T-helper 1 cell treated with Interleukin-12 subunit alpha and Interleukin-12 subunit beta and Interleukin-4 antibody, amounts not matched to agents 30 ng/mL and 1 ng/mL, for 36 hours (primary cell): ENCODE measurements around the gene HOXA4. TPM values are rescaled to one million over a fixed set of nuclear protein-coding genes. Genes with fewer than 3 reads are reported as not detected.

Experiments used
- intact Hi-C: fragments of 100-400 bp; cut with micrococcal nuclease; formaldehyde crosslinking; loops from one replicate; pipeline ENCODE4 v1.15.1; 2024
- total RNA-seq: library from RNA; stranded (reverse); gene quantifications from 2 replicates; pipeline ENCODE4 v1.2.3, GENCODE V29; 2022

HOXA4 gene
- total RNA-seq, 1 donor from 2014 or later, result 0.22 TPM

DNA sequence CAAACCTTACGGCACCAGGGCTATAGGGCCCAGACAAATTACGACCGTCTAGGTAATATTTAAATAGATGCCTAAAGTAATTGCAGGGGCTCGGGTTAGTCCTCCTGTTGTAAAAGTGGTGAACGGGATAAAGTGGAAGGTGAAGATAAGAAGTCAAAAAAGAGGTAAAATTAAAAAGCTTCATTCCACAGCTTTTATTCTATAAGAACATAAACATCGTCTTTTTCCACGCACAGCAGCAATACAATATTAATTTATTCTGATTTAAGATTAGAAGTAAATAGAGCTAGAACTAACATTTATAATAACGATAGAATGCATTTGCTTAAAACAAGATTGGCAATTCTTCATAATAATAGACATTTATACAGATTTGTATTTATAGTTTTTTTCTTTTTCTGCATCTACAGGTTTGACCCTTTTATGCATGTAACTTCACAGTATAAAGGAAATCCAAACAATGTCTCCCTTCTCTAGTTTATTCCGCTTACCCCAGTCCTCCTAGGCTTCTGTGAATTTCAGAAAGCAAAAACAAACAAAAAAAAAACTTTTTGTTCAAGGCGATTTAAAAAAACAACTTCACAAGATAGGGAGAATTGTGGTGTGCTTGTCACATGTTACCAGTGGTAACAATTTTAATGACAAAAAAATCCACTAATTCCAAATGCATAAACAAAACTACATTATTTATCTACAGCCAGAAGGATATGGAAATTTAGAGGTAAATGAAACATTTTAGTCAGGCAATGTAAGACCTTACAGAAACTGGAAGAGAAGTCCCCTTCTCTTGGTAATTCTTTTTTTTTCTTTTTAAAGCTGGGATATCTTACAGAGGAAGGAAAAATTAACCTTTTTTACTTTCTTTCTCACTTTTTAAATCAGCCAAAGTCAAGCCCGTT is 40.1 kb upstream of the HOXA4 start:
- intact Hi-C loops, result no loop called here

DNA sequence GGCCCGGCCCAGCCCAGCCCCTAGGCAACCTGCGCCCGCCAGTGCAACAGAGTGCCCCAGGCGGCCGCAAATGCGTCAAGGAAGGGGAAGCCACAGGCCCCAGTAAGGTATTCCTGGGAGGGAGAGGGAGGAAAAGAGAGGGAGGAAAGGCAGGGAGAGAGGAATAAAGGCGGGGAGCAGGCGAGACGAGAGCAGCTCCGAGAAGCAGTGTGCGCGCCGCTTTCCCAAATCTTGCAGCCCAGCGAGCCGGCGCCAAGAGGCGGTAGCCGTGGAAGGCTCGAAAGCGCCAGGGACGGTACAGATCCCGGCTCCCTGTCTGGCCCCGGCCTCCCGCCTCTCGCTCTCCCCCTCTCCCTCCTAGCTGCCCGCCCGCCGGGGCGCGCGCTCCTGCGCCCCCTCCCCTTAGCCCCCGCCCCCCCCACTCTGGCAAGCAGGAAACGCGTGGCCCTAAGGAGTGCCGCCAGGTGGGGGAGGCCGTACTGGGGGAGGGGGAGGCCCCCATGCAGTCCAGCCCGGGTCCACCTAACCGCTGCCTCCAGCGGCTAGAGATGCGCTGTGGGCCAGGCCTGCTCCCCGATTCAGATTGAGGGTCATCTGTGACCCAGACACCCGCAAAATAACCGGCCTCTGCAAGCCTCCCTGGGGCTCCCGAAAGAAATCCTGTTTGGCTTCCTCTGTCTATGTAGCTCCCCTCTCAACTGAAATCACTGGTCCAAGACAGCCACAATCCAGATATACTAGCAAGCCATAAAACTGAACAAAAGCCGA is 39.3 kb upstream of the HOXA4 start:
- intact Hi-C loops, result loop anchor here (2.0 kb wide), 1 partner anchor 15 kb away; the partner anchor contains the start of gene HOXA11

DNA sequence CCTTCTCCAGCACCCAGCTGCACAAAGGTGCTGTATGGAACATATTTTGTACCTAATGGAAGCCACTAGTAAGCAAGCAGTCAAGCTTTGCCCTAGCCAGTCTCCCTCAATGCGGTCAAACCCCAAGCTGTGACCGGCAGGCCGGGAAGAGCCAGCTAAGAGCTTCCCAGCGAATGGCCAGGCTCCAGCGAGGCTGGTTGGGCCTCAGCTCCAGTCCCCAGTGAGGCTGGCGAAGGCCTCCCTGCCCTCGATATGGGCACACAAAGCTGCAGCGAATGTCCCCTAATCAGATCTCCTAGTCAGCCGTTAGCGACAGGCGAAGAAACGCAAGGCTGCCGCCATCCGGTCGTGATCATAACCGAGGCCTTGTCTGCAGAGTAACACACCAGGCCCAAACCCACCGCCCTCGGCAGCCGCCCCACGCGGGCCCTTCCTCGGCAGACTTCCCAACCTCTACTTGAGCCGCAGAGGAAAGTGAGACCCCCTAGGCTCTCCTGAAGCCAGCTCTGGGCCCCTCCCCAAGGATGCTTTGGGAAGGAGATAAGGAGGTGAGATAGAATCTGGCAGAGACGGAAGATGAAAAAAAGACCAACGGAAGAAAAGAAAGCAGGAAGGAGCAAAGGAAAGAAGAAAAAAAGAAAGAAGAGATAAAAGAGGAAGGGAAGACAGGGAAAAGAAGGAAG is 37.8 kb upstream of the HOXA4 start:
- intact Hi-C loops, result loop anchor here (2.0 kb wide), 1 partner anchor 16 kb away; the partner anchor contains the start of gene HOXA11

DNA sequence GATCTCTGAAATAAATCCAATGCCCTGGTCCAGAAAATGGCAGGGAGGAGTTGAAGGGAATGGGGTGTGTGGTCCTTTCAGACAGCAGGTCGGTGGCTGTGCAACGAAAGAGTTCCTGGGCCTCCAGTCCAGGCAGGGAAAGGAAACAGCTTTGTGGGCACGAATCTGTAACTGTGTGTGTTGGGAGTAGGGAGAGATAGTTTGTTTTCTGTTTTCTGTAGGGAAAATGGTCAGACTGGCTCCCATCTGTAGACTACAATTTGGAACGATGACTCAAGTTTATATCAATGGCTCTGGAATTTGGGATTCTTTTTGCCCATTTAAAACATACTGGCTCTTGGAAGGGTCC is 37.3 kb upstream of the HOXA4 start:
- intact Hi-C loops, result loop anchor here (2.0 kb wide), 2 partner anchors 17 to 77 kb away; partner anchors contain the start of gene HOXA11

DNA sequence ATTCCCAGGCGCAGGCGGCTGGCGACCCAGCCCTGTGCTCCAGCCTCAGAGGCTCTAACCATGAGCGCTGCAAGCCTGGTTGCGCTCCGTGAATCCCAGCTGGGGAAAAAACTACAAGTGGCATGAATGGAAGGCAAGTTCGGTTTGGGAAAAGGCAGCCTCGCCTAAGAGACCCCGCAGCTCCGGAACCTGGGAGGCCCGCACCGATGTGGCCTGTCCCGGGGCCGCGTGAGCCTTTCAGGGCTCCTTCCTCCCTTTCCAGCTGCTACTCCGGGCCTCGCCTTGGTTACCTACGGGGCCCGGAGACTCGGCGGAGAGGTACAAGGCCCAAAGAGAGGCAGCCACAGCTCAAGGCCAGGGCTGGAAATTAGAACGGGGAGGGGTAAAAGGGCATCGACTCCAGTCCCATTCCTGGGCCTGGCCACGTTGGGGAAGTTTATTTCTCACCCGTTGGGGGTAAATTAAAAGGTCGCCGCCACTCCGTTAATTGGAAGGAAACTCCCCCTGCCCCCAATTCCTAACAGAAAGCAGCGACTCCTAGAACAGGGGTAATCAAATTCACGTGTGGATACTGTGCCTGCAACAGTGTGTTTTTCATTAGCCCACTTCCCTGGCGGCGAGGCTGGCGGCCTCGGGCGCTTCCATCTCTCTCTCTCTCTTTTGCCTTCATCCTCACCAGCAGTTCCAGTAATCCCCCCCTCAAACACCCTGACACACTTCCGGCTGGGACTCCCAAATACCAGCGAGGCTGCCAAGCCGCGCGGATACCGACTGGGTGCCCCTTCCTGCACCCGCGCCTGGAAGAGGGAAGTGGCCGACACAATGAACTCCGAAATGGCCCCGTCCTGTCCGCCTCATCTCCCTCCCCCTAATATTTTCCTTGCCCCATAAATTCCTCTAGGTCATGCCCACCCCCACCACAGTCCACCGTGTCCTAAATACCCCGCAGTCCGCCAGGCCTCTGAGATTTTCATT is 36.3 kb upstream of the HOXA4 start:
- intact Hi-C loops, result loop anchor here (2.0 kb wide), 1 partner anchor 78 kb away; no protein-coding TSS in a partner anchor

DNA sequence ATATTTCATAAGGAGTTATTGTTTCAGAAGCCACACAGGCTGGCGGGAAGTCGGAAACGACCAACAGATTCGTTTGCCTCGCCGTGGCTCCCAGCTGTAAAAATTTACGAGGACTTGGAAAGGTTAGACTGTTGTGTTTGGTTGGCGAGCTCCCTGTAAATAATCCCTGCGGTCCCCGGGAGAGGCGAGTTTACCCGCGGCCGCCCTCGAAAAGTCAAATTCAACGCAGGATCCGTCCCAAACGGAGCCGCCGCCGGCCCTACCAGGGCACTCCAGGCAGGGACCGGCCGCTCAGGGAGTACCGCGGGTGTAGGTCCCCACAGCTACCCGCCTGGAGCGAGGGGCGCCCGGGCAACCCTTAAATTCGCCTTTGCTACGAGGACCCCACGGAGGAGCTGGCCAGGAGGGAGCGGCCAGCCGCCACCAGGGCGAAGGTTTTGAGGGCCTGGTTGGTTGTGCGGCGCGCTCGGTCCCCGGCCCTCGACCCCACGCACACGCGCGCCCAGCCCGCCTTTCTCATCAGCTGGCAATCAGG is 35.5 kb upstream of the HOXA4 start:
- intact Hi-C loops, result loop anchor here (2.0 kb wide), 1 partner anchor 79 kb away; no protein-coding TSS in a partner anchor

DNA sequence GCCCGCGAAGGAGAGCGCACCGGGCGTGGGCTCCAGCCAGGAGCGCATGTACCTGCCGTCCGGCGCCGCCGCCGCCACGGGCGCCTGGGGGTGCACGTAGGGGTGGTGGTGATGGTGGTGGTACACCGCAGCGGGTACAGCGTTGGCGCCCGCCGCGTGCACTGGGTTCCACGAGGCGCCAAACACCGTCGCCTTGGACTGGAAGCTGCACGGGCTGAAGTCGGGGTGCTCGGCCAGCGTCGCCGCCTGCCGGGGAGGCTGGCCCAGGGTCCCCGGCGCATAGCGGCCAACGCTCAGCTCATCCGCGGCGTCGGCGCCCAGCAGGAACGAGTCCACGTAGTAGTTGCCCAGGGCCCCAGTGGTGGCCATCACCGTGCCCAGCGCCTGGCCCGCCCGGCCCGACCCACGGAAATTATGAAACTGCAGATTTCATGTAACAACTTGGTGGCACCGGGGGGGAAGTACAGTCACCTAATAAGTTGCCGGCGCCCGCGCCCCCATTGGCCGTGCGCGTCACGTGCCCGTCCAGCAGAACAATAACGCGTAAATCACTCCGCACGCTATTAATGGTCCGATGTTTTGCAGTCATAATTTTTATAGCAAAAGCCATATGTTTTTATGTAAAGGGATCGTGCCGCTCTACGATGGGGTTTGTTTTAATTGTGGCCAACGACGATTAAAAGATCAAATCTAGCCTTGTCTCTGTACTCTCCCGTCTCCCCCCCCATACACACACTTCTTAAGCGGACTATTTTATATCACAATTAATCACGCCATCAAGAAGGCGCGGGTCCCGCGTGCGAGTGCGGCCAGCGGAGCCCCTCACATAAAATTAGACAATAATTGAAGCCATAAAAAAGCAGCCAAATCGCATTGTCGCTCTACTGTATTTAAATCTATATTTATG is 34.8 kb upstream of the HOXA4 start, which contains the start of gene HOXA9:
Gene HOXA9, minus strand, starts transcription at position 449 of the 907 bp plus-strand sequence. Its CDS starts 80 bp downstream, at position 369.
- intact Hi-C loops, result no loop called here

- intact Hi-C loops, result loop anchor here (5.0 kb wide), 1 partner anchor 33 kb away; no protein-coding TSS in a partner anchor
These were observed 34.0 kb upstream of the HOXA4 start for GRCh38 chr7:27164367-27165088.

- intact Hi-C loops, result loop anchor here (5.0 kb wide), 1 partner anchor 33 kb away; no protein-coding TSS in a partner anchor
These were observed 33.4 kb upstream of the HOXA4 start for GRCh38 chr7:27164045-27164366.

DNA sequence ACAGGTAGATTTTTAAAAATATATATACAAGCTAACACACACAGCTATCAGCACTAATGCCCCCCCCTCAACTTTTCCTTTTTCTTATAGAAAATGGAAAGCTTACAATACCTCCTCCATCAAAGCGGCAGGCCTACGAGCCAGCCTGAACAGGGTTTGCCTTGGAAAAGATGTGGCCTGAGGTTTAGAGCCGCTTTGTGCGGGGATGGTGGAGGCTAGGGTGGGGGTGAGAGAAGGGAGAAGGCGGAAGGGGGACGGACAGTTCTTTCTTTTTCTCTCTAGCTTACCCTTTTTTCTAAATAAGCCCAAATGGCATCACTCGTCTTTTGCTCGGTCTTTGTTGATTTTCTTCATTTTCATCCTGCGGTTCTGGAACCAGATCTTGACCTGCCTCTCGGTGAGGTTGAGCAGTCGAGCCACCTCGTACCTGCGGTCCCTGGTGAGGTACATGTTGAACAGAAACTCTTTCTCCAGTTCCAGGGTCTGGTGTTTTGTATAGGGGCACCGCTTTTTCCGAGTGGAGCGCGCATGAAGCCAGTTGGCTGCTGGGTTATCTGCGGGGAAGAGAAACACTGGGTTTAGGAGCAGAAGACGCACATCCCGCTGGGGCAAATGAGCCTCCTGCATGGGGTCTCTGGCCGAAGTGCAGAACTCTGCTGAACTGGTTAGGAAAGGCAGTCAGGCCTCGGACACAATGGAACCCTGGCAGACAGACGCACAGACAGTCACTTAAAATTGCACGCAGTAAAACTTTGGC is 32.9 kb upstream of the HOXA4 start:
- intact Hi-C loops, result loop anchor here (5.0 kb wide), 1 partner anchor 34 kb away; no protein-coding TSS in a partner anchor

DNA sequence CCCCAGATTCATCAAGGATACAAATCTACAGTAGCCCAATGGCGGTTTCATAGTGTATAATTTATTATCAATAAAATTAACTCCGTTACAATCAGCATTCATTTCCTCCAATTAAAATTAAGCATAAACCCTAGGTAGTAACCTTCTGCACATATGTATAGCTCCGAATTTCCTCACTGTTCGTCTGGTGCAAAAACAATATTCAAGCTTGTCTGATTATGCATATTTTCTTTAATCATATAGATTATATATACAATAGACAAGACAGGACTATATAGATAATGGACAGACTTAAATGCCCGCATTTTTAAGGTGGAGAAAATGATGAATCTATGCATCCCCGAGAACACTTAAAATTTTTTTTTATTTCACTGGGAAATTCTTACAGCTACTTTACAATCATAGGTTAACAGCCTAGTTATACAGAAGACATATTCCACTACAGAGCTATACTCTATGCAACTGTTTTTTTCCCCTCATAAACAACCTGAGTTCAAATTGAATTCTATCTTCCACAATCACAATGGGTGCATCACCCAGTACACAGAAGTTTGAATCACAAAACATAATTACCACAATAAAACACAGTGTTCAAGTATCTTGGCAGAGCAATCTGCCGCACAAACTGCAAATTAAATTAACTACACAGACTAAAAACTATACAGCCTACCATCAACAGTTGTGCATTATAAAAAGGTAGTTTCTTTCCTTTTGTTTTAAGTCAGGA is 32.2 kb upstream of the HOXA4 start:
- intact Hi-C loops, result loop anchor here (5.0 kb wide), 1 partner anchor 35 kb away; no protein-coding TSS in a partner anchor

- intact Hi-C loops, result loop anchor here (1.0 to 5.0 kb wide), 9 partner anchors 11 to 1269 kb away; no protein-coding TSS in a partner anchor
These were observed 31.4 kb upstream of the HOXA4 start for GRCh38 chr7:27161721-27162560.

GRCh38 chr7:27161214-27161720 is 30.7 kb upstream of the HOXA4 start:
- intact Hi-C loops, result loop anchor here (1.0 to 5.0 kb wide), 9 partner anchors 10 to 1268 kb away; no protein-coding TSS in a partner anchor

DNA sequence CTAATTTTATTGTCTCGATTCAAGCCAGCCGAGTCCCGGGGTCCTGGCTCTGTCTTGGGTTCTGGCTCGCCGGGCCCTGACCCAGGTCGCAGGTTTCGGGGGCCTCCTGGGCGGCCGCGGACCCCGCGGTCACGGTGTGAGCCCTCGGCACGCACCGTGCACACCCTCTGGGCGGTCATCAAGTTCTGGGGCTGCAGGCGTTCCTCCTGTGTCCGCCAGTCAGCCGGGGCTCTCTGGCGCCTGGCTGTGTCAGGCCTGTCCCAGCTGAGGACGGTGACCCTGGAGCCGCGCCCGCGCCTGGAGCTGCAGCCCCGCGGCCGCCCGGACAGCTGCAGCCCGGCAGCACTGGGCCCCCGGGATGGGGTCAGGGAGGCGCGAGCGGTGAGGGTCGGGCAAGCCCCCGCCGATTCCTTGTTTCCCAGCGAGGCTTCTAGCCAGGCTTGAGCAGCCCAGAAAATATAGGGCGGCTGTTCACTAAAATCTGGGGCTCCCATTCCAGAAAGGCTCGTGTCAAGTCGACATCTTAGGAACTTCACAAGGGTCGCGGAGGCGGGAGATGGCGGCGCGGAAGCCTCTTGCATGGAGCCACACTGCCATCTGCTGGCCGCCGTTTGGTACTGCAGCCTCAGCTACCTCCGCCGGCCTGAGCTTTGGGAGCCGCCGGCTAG is 30.1 kb upstream of the HOXA4 start:
- intact Hi-C loops, result loop anchor here (1.0 to 5.0 kb wide), 9 partner anchors 9 to 1267 kb away; no protein-coding TSS in a partner anchor

- intact Hi-C loops, result loop anchor here (2.0 to 5.0 kb wide), 3 partner anchors 37 to 783 kb away; no protein-coding TSS in a partner anchor
These were observed 29.6 kb upstream of the HOXA4 start for GRCh38 chr7:27160145-27160545.
